ENCODE data around the gene DENND6B. TPM values are rescaled to one million over a fixed set of nuclear protein-coding genes. Genes with fewer than 3 reads are reported as not detected.
A peak's percentile ranks its signal among the peaks of the same experiment; 100 is the strongest.

The DENND6B gene
- total and polyA plus RNA-seq, 5 donors, result 2.0 to 3.1 (median 2.4) TPM

DNA sequence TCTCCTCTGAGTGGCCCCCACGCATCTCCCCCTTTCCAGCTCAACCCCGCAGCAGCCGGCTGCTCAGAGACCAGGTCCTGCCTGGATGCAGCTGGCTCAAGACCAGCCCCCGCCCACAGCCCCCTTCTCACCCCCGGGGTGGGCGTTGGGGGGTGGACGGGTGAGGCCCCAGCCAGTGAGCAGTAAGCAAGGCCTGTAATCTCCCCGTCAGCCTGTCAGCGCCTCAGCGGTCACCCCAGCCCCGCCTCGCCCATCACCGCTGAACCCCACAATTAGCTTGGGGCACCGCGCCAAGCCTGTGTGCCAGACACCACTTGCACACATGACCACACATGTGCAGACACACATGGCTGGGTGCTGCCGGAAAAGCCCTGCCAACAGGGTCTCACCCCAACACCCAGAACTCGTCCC, 25.2 kb downstream of the DENND6B start:
- Histone ChIP-seq H3K27ac (ENCODE audit: low read length) (peak overlapping the region; percentile 71), H3K4me1 (ENCODE audit: control insufficient read depth, insufficient read depth, low read length) (peaks cover 13% of the 10 kb centered on the region), H3K27me3 (ENCODE audit: control insufficient read depth, insufficient read depth) (no peaks in the 10 kb centered on the region), H3K9me3 (ENCODE audit: control insufficient read depth, low read length) (no peaks in the 10 kb centered on the region), H3K4me3 (ENCODE audit: low read length) (no peak overlapping the region)
- intact Hi-C loops (cut with DNase I), result no loop called here
- ATAC-seq, result no peak
- WGBS, result 36% methylated on average over 17 of the region's 17 CpGs
- peak in 2 of 3 donors; percentile 78 to 82 for DNase-seq

DNA sequence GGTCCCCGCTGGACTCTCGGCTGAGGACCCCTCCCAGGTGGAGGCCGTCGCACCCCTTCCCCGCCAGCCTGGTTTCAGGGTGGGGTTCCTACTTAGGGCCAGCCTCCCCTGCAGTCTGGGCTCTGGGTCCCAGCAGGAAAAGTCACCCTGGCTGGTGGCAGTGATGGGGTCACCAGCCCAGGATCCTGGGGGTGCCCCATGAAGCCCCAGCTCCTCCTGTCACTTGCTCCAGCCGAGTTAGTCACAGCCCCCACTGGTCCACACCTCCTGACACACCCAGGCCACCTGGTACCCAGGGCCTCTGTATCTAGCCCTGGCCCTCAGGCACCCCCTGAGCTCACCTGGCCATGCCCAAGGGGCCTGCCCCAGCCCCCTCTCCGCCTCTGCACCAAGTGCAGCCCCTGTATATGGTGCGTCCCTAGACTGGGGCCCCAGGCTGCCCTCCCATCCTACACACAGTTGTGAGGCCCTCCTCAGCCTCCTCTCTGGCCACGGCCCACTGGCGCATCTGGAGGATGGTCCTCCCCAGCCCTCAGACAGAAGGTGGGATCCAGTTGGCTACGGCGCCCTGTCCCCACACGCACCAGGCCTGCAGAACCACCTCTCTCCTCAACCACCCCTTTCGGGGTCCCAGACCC, 26.1 kb downstream of the DENND6B start:
- Histone ChIP-seq H3K27ac (ENCODE audit: low read length) (no peak overlapping the region), H3K9me3 (ENCODE audit: control insufficient read depth, low read length) (no peaks in the 10 kb centered on the region), H3K4me3 (ENCODE audit: low read length) (no peak overlapping the region), H3K27me3 (ENCODE audit: control insufficient read depth, insufficient read depth) (no peaks in the 10 kb centered on the region), H3K4me1 (ENCODE audit: control insufficient read depth, insufficient read depth, low read length) (peaks cover 13% of the 10 kb centered on the region)
- ATAC-seq, result no peak
- no peak for DNase-seq
- intact Hi-C loops (cut with DNase I), result no loop called here
- WGBS, result 70% methylated on average over 14 of the region's 14 CpGs

DNA sequence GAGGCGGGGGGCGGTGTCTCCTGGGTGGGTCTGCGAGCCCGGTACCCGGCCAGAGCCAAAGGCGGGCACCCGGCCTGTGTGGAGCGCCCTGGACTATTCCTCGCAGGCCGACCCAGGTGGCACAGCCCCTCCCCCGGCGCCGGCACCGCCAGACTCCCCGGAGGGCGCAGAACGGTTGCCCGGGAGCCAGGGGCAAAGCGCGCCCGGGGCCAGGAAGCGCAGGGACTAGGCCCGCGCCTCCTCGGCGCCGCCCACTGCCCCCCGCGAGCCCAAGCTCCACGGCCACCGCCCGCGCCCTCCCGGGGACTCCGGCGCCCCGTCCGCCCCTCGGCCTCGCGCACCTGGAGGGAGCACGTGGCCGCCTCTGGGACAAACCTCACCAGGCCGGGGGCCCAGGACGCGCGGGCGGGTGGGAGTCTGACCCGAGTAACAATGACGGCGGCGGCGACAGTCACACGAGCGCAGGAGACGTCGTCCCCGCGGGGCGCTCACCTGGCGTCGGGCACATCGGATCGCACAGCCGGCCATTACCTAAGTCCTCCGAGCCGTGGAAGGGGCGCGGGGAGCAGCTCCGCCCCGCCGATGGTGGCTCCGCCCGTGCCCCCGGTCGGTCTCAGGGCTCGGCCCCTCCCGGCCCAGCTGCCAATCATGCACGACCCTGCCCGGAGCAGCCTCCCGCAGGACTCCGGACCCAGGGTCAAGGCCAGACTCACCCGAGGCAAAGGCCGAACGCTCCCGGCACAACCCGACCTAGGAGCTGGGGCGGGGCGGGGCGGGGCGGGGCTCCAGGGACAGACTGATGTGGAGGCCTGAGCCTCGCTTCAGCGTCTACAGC, 26.8 kb downstream of the DENND6B start:
- no peak overlapping the region for H3K27ac ChIP-seq (ENCODE audit: low read length)
- intact Hi-C loops (cut with DNase I), result no loop called here
- H3K4me3 ChIP-seq (ENCODE audit: low read length), result peak overlapping the region; percentile 47
- H3K27me3 ChIP-seq (ENCODE audit: control insufficient read depth, insufficient read depth), result no peaks in the 10 kb centered on the region
- WGBS, result 32% methylated on average over 93 of the region's 93 CpGs
- no peaks in the 10 kb centered on the region for H3K9me3 ChIP-seq (ENCODE audit: control insufficient read depth, low read length)
- DNase-seq (peak; percentile 42 to 81 (median 77)), ATAC-seq (peak in 1 of 2 donors; percentile 6)
- peaks cover 7% of the 10 kb centered on the region for H3K4me1 ChIP-seq (ENCODE audit: control insufficient read depth, insufficient read depth, low read length)

DNA sequence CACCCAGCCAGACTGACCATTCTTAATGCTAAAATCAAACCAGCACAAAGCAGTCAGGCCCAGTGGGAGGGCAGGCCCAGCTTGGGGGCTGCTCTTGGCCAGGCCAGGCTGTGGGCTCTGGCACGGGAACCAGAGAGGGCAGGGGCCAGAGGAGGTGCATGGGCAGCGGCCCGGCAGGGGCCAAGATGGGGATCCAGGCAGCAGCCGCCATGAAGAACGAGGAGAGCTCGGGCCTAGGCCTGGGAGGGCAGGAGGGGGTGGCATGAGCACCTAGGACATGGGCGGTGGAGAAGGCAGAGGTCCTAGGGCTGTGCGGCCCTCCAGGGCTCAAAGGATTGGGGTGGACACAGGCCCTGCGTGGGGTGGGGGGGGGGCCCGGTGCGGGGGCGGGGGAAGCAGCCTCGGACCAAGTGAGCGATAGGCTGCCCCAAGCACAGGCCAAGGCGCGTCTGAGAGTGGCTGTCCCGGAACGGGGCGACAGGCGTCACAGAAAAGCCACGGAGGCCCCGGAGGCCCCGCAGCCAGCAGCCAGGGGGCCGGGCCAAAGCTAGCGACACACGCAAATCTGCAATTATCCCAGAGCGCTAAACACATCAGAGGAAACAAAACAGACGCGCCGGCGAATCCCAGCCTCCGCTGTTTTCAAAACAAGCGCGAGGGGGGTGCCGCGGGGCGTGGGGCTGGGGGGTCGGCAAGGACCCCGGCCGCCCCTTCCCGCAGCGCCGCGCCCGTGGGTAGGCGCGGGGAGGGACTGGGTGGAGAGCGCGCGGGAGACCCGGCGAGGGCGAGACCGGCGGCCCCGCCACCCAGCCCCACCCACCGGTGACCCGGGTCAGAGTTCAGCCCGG, 27.7 kb downstream of the DENND6B start:
- peak in 2 of 3 donors; percentile 53 to 81 for DNase-seq
- Histone ChIP-seq H3K4me3 (ENCODE audit: low read length) (peak overlapping the region; percentile 47), H3K27me3 (ENCODE audit: control insufficient read depth, insufficient read depth) (no peaks in the 10 kb centered on the region), H3K4me1 (ENCODE audit: control insufficient read depth, insufficient read depth, low read length) (peaks cover 8% of the 10 kb centered on the region), H3K27ac (ENCODE audit: low read length) (peak overlapping the region; percentile 38), H3K9me3 (ENCODE audit: control insufficient read depth, low read length) (no peaks in the 10 kb centered on the region)
- peak in 1 of 2 donors; percentile 2 for ATAC-seq
- intact Hi-C loops (cut with DNase I), result no loop called here
- WGBS, result 26% methylated on average over 59 of the region's 59 CpGs

DNA sequence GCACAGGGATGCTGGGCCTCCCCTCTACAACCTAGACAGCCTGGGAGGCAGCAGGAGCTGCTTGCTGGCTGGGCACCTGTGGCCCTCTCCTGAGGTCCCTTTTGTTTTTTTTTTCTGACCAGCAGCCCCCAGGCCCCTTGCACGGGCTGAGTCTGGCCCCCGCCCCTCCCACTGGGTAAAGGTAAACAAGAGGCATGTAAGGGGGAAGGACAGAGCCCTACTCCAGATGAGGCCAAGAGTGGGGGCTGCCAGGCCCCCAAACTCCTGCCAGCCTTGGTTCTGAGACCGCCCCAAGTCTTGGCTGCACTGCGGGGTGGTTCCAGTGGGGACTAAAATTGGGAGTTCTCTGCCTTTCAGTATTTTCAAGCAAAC, 28.6 kb downstream of the DENND6B start:
- Histone ChIP-seq H3K9me3 (ENCODE audit: control insufficient read depth, low read length) (no peaks in the 10 kb centered on the region), H3K4me3 (ENCODE audit: low read length) (no peak overlapping the region), H3K27me3 (ENCODE audit: control insufficient read depth, insufficient read depth) (no peaks in the 10 kb centered on the region), H3K4me1 (ENCODE audit: control insufficient read depth, insufficient read depth, low read length) (peaks cover 8% of the 10 kb centered on the region), H3K27ac (ENCODE audit: low read length) (no peak overlapping the region)
- intact Hi-C loops (cut with DNase I), result no loop called here
- WGBS, result 80% methylated on average over 4 of the region's 4 CpGs
- DNase-seq (no peak), ATAC-seq (no peak)

DNA sequence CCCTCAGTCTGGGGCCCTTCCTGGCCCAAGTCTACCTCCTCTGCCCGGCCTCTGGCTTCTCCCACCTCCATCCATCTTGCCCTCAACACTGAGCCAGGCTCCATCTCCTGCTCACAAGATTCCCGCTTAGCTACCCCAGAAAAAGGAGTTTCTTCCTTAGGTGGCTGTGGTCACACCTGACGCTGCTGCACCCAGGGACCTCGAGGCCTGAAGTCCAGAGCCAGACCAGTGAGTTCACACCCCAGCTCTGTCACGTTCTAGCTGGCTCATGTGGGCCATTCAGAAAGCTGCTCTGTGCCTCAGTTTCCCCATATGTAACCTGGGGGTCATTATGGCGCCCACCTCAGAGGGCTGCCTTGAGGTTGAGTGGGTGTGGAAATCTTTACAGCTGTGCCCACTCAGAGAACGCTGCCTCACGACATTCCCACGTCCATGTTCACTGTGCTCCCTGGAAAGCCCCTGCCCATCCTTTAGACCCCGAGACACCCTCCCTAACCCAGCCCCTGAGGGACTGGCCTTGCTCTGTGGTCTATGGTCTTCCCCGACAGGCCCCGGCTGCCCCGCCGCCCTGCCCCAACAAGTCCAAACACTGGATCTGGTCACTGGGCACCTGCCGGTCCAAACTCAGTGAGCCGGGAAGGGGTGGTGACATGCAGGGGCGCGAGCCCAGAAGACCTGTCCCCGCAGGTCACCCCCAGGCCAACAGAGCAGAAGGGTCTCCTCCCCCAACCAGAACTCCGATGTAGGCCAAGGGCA, 29.1 kb downstream of the DENND6B start:
- DNase-seq (no peak), ATAC-seq (no peak)
- Histone ChIP-seq H3K27me3 (ENCODE audit: control insufficient read depth, insufficient read depth) (no peaks in the 10 kb centered on the region), H3K4me3 (ENCODE audit: low read length) (no peak overlapping the region), H3K4me1 (ENCODE audit: control insufficient read depth, insufficient read depth, low read length) (peaks cover 12% of the 10 kb centered on the region), H3K9me3 (ENCODE audit: control insufficient read depth, low read length) (no peaks in the 10 kb centered on the region), H3K27ac (ENCODE audit: low read length) (no peak overlapping the region)
- WGBS, result 82% methylated on average over 20 of the region's 20 CpGs
- intact Hi-C loops (cut with DNase I), result no loop called here

DNA sequence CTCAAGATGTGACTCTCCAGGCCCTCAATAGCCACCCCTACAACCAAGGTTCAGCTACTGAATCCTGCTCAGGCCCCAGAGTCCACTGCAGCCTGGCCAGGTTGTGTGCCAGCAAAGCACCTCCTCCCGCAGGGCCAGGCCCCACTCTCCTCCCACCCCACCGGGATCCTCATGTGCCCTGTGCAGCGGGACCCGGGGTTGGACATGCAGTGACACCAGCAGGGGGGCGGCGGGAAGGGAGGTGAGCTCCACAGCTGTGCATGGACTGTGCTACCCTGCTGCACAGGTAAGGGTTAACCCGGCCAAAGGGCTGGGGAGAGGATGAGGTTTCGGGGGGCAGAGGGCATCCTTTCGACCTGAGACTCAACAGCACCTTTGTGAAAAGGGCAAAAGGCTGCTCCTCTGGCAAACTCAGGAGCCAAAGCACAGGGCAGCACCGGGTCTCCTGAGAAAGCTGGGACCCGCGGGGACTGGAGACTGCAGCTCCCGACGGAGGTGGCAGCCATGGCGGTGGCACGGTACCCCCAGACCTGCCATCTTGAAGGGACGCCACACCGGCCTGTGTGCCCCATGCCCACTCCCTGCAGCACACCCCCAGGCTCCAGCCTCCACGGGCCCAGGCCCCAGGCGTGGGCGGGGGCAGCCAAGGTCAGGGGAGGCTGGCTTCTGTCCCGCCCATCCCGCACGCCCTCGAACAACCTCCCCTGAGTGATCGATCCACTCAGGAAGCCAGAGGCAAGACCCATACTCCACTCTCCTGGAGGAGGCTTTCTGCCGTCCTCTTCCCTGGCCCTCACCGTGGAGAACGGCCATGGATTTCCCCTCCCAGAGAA, 29.9 kb downstream of the DENND6B start:
- Histone ChIP-seq H3K27ac (ENCODE audit: low read length) (no peak overlapping the region), H3K4me3 (ENCODE audit: low read length) (no peak overlapping the region), H3K4me1 (ENCODE audit: control insufficient read depth, insufficient read depth, low read length) (peaks cover 13% of the 10 kb centered on the region), H3K27me3 (ENCODE audit: control insufficient read depth, insufficient read depth) (no peaks in the 10 kb centered on the region), H3K9me3 (ENCODE audit: control insufficient read depth, low read length) (no peaks in the 10 kb centered on the region)
- DNase-seq (no peak), ATAC-seq (no peak)
- 49% methylated on average over 29 of the region's 29 CpGs for WGBS
- intact Hi-C loops (cut with DNase I), result no loop called here

DNA sequence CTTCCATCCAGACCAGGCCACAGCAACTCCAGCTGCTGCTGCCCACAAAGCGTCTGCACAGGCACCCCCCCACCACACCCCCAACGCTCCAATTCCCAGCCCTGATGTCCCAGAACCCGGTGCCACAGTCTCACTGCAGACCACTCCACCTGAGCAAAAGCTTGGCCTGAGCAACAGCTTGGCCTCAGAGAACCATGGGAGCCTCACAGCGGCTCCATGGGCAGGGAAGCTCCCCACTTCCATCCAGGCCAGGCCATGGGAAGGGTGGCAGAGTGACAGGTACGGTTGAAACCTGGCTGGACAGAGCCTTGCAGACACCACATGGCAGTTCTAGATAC, 32.5 kb downstream of the DENND6B start:
- no peak for DNase-seq
- intact Hi-C loops (cut with DNase I), result no loop called here
- peak overlapping the region; percentile 90 for H3K27ac ChIP-seq (ENCODE audit: low read length)
- H3K4me3 ChIP-seq (ENCODE audit: low read length), result no peak overlapping the region
- peaks cover 13% of the 10 kb centered on the region for H3K4me1 ChIP-seq (ENCODE audit: control insufficient read depth, insufficient read depth, low read length)
- H3K27me3 ChIP-seq (ENCODE audit: control insufficient read depth, insufficient read depth), result no peaks in the 10 kb centered on the region
- no peaks in the 10 kb centered on the region for H3K9me3 ChIP-seq (ENCODE audit: control insufficient read depth, low read length)
- no peak for ATAC-seq
- 27% methylated on average over 5 of the region's 5 CpGs for WGBS

DNA sequence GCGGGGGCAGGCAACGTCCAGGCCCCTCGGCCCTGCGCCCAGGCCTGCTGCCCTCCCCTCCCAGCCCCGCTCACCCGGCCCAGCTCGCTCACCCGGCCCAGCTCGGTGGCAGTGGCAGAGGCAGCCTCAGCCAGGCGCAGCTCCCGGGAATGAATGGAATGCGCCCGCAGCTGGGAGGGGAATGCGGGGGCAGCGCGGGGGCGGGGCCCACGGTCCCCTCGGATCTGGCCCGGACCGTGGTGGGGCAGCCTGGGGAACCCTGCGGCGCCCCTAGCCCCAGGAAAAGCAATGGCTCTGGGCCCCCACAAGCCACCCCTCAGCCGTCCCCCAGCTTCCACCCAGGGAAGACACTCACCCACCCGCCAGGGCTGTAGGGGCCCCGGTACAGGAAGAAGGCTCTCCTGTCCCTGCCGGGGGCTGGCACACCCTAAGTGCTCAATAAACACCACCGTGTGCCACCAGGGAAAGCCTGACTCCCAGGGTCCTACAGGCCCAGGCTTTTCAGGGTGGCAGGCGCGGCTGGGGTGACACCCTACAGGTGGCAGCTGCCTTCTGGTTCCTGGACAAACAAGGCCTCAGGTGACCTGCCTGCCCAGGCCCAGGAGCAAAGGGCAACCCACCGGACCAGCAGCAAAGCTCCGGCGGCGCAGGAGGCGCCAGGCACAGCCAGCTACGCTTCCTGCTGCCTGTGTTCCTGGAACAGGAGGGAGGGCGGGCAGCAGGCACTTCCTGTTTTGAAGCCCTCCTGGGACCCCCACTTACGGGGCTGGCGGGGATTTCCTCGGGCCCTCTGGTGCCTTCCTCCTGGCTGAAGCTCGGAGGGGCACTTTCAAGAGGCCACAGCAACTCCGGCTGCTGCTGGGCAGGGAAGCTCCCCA, 33.1 kb downstream of the DENND6B start:
- Histone ChIP-seq H3K27ac (ENCODE audit: low read length) (peak overlapping the region; percentile 90), H3K4me3 (ENCODE audit: low read length) (peak overlapping the region; percentile 2), H3K4me1 (ENCODE audit: control insufficient read depth, insufficient read depth, low read length) (peaks cover 11% of the 10 kb centered on the region), H3K27me3 (ENCODE audit: control insufficient read depth, insufficient read depth) (no peaks in the 10 kb centered on the region), H3K9me3 (ENCODE audit: control insufficient read depth, low read length) (no peaks in the 10 kb centered on the region)
- intact Hi-C loops (cut with DNase I), result no loop called here
- 12% methylated on average over 42 of the region's 42 CpGs for WGBS
- ATAC-seq (peak; percentile 75 to 88), DNase-seq (peak; percentile 68 to 93 (median 91))

Measured in right cardiac atrium (tissue), 5 donors.